H1 (cell line): Measurements from ENCODE around the gene MACROD2. TPM values are rescaled to one million over a fixed set of nuclear protein-coding genes. Genes with fewer than 3 reads are reported as not detected.

Experiments
- CHD7 ChIP-seq: fragments of 300-600 bp; sonication (generic); IDR thresholded peaks from 2 replicates; pipeline ENCODE4 v1.7.1; 2012; ENCODE audit warnings: low read length, moderate library complexity, mild to moderate bottlenecking, inconsistent platforms; ENCODE audit not compliant: insufficient replicate concordance
- JUND ChIP-seq: IDR thresholded peaks from 2 replicates; pipeline ENCODE4 v1.6.1; 2011; ENCODE audit warnings: mild to moderate bottlenecking, improper control_type of control experiment, low read length
- polyA plus RNA-seq, 7 experiments: library from polyadenylated mRNA; depleted of rRNA in 3 of 7; stranded (reverse) in 5 of 7; unstranded in 2 of 7; fragments of >200 nt in 5 of 7; fragments of 200-250 nt in 2 of 7; gene quantifications; 1 replicate in 5 of 7; 2 replicates in 1 of 7; 4 replicates in 1 of 7; pipeline versions ENCODE4 v1.2.1 to v1.2.3, GENCODE V29; 2011 to 2013; ENCODE audit warnings: missing spikeins in 2 of 7, mixed read lengths in 2 of 7
- total RNA-seq: library from RNA; stranded (reverse); fragmentation: NEBNext Ultra II Directional; extraction: Animal tissue kit (Norgen Biotek cat#: 25700); gene quantifications from 2 replicates; pipeline ENCODE4 v1.2.1, GENCODE V29; 2021

MACROD2 gene
- total and polyA plus RNA-seq, 2 of the 8 experiments (the other 6 are each of a cell fraction or from before 2014, with no cell fraction given): 0.70 to 3.9 TPM

- TF ChIP-seq CHD7 (no peak), JUND (no peak)
Measured at GRCh38 chr20:15734052-15734451, 1738.7 kb downstream of the MACROD2 start (continued).
